ENCODE data around the gene CHCHD6. TPM values are rescaled to one million over a fixed set of nuclear protein-coding genes. Genes with fewer than 3 reads are reported as not detected.

CHCHD6 gene
- total and polyA plus RNA-seq, 4 donors, result 22.5 to 70.2 (median 49.7) TPM

GRCh38 chr3:126960604-126960995 is 256.6 kb downstream of the CHCHD6 start:
- Histone ChIP-seq H3K27ac (ENCODE audit: low read depth, low read length) (no peak overlapping the region), H3K27me3 (ENCODE audit: control insufficient read depth, insufficient read depth, low read length) (no peaks in the 10 kb centered on the region), H3K9me3 (ENCODE audit: control insufficient read depth, insufficient read depth, low read length) (no peaks in the 10 kb centered on the region), H3K36me3 (ENCODE audit: control insufficient read depth, insufficient read depth, low read length) (peaks cover 44% of the 10 kb centered on the region), H3K4me1 (ENCODE audit: control insufficient read depth, insufficient read depth, low read length) (peaks cover 35% of the 10 kb centered on the region), H3K4me3 (ENCODE audit: low read depth, low read length) (no peak overlapping the region)
- WGBS (ENCODE audit: insufficient coverage), result 37% methylated on average over 16 of the region's 17 CpGs
- DNase-seq (ENCODE audit: low read depth in 4 of 6, low spot score in 6 of 6), result peak in 2 of 6 donors; percentile 51 to 75

- peak in 2 of 6 donors; percentile 8 to 18 for DNase-seq (ENCODE audit: low read depth in 4 of 6, low spot score in 6 of 6)
- no peaks in the 10 kb centered on the region for H3K9me3 ChIP-seq (ENCODE audit: control insufficient read depth, insufficient read depth, low read length)
- 88% methylated on average over 8 of the region's 8 CpGs for WGBS (ENCODE audit: insufficient coverage)
- peaks cover 44% of the 10 kb centered on the region for H3K36me3 ChIP-seq (ENCODE audit: control insufficient read depth, insufficient read depth, low read length)
- no peak overlapping the region for H3K27ac ChIP-seq (ENCODE audit: low read depth, low read length)
- H3K27me3 ChIP-seq (ENCODE audit: control insufficient read depth, insufficient read depth, low read length), result no peaks in the 10 kb centered on the region
- H3K4me3 ChIP-seq (ENCODE audit: low read depth, low read length), result no peak overlapping the region
- peaks cover 35% of the 10 kb centered on the region for H3K4me1 ChIP-seq (ENCODE audit: control insufficient read depth, insufficient read depth, low read length)
Observed at GRCh38 chr3:126961191-126961790, 257.3 kb downstream of the CHCHD6 start.

DNA sequence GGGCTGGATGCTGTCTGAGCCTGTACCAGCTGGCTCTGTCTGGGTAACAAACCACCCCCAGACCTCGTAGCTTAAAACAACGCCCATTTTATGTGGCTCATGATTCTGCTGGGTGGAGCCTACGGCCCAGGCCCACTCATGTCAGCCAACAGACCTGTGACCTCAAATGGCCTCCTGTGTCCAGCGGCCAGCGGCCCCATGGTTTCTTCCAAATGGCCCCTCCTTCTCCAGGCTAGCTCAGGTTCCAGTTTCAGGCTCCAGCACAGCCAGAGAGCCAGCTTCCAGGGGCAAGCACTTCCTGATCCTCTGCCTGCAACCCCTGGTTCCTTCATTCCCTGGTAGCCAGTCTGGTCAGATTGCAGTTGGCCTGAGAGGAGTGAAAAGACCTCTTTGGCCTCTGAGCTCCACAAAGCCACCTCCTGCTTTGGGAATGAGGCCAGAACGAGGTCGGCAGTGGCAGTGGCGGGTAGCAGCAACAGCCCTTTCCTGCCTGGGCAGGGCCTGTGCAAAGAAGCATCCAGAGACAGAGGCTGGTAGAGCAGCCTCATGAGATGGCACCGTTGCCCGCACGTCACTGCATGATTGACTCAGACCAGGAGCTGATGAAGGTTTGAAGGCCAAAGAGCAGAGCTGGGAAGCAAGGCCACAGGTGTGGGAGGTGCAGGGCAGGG is 257.9 kb downstream of the CHCHD6 start:
- 88% methylated on average over 11 of the region's 11 CpGs for WGBS (ENCODE audit: insufficient coverage)
- Histone ChIP-seq H3K36me3 (ENCODE audit: control insufficient read depth, insufficient read depth, low read length) (peaks cover 44% of the 10 kb centered on the region), H3K4me1 (ENCODE audit: control insufficient read depth, insufficient read depth, low read length) (peaks cover 35% of the 10 kb centered on the region), H3K27me3 (ENCODE audit: control insufficient read depth, insufficient read depth, low read length) (no peaks in the 10 kb centered on the region), H3K27ac (ENCODE audit: low read depth, low read length) (no peak overlapping the region), H3K4me3 (ENCODE audit: low read depth, low read length) (no peak overlapping the region), H3K9me3 (ENCODE audit: control insufficient read depth, insufficient read depth, low read length) (no peaks in the 10 kb centered on the region)
- no peak for DNase-seq (ENCODE audit: low read depth in 4 of 6, low spot score in 6 of 6)

DNA sequence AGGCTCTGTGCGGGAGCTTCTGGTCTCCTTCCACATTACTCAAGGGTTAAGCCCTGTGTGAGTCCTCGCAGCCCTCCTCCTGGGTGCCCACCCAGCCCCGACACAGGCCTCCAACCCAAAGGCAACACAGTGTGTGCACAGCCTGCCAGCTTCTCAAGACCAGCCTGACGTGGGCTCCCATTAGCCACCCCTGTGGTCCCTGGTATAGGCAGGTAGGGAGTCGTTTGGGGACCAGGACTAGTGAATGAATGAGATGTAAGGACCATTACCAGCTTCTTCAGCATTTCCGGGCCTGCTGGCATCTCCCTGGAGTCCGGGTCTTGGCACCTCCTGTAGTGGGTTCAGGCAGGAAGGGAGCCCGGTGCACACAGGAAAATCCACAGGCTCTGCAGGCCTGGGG is 258.7 kb downstream of the CHCHD6 start:
- DNase-seq (ENCODE audit: low read depth in 4 of 6, low spot score in 6 of 6), result no peak
- no peaks in the 10 kb centered on the region for H3K27me3 ChIP-seq (ENCODE audit: control insufficient read depth, insufficient read depth, low read length)
- no peaks in the 10 kb centered on the region for H3K9me3 ChIP-seq (ENCODE audit: control insufficient read depth, insufficient read depth, low read length)
- H3K27ac ChIP-seq (ENCODE audit: low read depth, low read length), result no peak overlapping the region
- peaks cover 37% of the 10 kb centered on the region for H3K36me3 ChIP-seq (ENCODE audit: control insufficient read depth, insufficient read depth, low read length)
- H3K4me3 ChIP-seq (ENCODE audit: low read depth, low read length), result no peak overlapping the region
- H3K4me1 ChIP-seq (ENCODE audit: control insufficient read depth, insufficient read depth, low read length), result peaks cover 35% of the 10 kb centered on the region
- 95% methylated on average over 6 of the region's 8 CpGs for WGBS (ENCODE audit: insufficient coverage)

GRCh38 chr3:126963261-126964190 is 259.5 kb downstream of the CHCHD6 start:
- Histone ChIP-seq H3K4me1 (ENCODE audit: control insufficient read depth, insufficient read depth, low read length) (peaks cover 36% of the 10 kb centered on the region), H3K36me3 (ENCODE audit: control insufficient read depth, insufficient read depth, low read length) (peaks cover 29% of the 10 kb centered on the region), H3K4me3 (ENCODE audit: low read depth, low read length) (no peak overlapping the region), H3K9me3 (ENCODE audit: control insufficient read depth, insufficient read depth, low read length) (no peaks in the 10 kb centered on the region), H3K27me3 (ENCODE audit: control insufficient read depth, insufficient read depth, low read length) (no peaks in the 10 kb centered on the region), H3K27ac (ENCODE audit: low read depth, low read length) (no peak overlapping the region)
- no peak for DNase-seq (ENCODE audit: low read depth in 4 of 6, low spot score in 6 of 6)
- WGBS (ENCODE audit: insufficient coverage), result 89% methylated on average over 4 of the region's 7 CpGs

DNA sequence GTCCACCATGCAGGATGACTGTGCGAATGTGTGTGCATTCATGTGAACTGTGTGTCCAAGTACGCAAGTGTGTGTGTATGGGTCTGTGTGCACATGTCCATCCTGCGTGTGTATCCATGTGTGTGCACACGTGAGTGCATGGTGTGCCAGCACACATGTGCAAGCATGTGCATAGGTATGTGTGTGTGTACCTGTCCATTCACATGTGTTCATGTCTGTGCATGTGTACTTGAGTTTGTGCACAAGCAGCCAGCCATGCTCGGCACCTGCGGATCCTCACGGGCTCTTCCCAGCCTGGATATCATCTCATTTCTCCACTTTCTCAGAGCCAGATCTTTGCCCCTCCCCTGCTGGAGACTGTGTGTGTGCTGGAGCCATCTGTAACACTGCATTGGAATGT is 260.2 kb downstream of the CHCHD6 start:
- DNase-seq (ENCODE audit: low read depth in 4 of 6, low spot score in 6 of 6), result no peak
- 75% methylated on average over 4 of the region's 7 CpGs for WGBS (ENCODE audit: insufficient coverage)
- H3K36me3 ChIP-seq (ENCODE audit: control insufficient read depth, insufficient read depth, low read length), result peaks cover 26% of the 10 kb centered on the region
- H3K9me3 ChIP-seq (ENCODE audit: control insufficient read depth, insufficient read depth, low read length), result no peaks in the 10 kb centered on the region
- H3K4me1 ChIP-seq (ENCODE audit: control insufficient read depth, insufficient read depth, low read length), result peaks cover 29% of the 10 kb centered on the region
- no peak overlapping the region for H3K27ac ChIP-seq (ENCODE audit: low read depth, low read length)
- H3K27me3 ChIP-seq (ENCODE audit: control insufficient read depth, insufficient read depth, low read length), result no peaks in the 10 kb centered on the region
- H3K4me3 ChIP-seq (ENCODE audit: low read depth, low read length), result no peak overlapping the region

GRCh38 chr3:126964950-126965349 is 260.9 kb downstream of the CHCHD6 start:
- no peak overlapping the region for H3K4me3 ChIP-seq (ENCODE audit: low read depth, low read length)
- no peak overlapping the region for H3K27ac ChIP-seq (ENCODE audit: low read depth, low read length)
- no peak for DNase-seq (ENCODE audit: low read depth in 4 of 6, low spot score in 6 of 6)
- no peaks in the 10 kb centered on the region for H3K27me3 ChIP-seq (ENCODE audit: control insufficient read depth, insufficient read depth, low read length)
- WGBS (ENCODE audit: insufficient coverage), result 87% methylated on average over 8 of the region's 10 CpGs
- H3K4me1 ChIP-seq (ENCODE audit: control insufficient read depth, insufficient read depth, low read length), result peaks cover 22% of the 10 kb centered on the region
- H3K36me3 ChIP-seq (ENCODE audit: control insufficient read depth, insufficient read depth, low read length), result peaks cover 26% of the 10 kb centered on the region
- no peaks in the 10 kb centered on the region for H3K9me3 ChIP-seq (ENCODE audit: control insufficient read depth, insufficient read depth, low read length)

DNA sequence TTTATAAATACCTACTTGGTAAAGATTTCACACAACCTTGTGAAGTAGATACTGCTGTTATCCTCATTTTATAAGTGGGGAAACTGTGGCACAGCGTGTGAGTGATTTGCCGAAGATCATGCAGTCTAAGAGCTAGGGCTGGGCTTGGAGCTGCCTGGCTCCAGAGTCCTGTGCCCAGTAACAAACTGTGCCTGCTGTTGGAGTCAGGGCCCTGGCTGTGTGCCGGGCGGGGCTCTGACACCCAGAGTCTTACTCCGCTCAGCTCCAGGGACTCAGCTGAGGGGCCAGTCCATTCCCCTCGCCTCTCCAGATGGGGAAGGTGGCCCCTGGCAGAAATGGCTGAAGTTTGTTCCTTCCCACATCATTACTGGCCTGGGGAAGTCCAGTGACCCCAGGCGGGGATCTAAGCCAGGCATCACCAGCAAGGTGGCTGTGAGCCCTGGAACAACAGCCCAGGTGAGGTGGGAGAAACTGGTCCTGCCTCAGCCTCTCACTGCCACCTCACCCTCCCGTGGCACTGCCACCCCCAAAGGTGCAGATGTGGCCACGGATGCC is 261.6 kb downstream of the CHCHD6 start:
- Histone ChIP-seq H3K9me3 (ENCODE audit: control insufficient read depth, insufficient read depth, low read length) (no peaks in the 10 kb centered on the region), H3K36me3 (ENCODE audit: control insufficient read depth, insufficient read depth, low read length) (peaks cover 20% of the 10 kb centered on the region), H3K4me3 (ENCODE audit: low read depth, low read length) (no peak overlapping the region), H3K27me3 (ENCODE audit: control insufficient read depth, insufficient read depth, low read length) (no peaks in the 10 kb centered on the region), H3K27ac (ENCODE audit: low read depth, low read length) (no peak overlapping the region), H3K4me1 (ENCODE audit: control insufficient read depth, insufficient read depth, low read length) (peaks cover 16% of the 10 kb centered on the region)
- WGBS (ENCODE audit: insufficient coverage), result 94% methylated on average over 9 of the region's 9 CpGs
- no peak for DNase-seq (ENCODE audit: low read depth in 4 of 6, low spot score in 6 of 6)

DNA sequence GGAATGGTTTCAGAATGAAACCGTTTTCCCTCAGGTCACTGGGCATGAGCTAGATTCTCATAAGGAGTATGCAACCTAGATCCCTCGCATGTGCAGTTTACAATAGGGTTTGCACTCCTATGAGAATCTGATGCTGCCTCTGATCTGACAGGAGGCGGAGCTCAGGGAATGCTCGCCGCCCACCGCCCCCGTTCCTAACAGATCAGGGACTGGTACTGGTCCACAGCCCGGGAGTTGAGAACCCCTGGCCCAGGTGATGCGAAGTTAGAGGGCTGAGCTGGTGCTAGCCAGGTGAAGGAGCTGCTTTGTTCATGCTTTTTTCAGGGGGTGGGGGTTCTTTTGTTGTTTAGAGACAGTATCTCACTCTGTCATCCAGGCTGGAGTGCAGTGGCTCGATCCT is 263.3 kb downstream of the CHCHD6 start:
- Histone ChIP-seq H3K9me3 (ENCODE audit: control insufficient read depth, insufficient read depth, low read length) (no peaks in the 10 kb centered on the region), H3K27me3 (ENCODE audit: control insufficient read depth, insufficient read depth, low read length) (no peaks in the 10 kb centered on the region), H3K4me1 (ENCODE audit: control insufficient read depth, insufficient read depth, low read length) (peaks cover 10% of the 10 kb centered on the region), H3K36me3 (ENCODE audit: control insufficient read depth, insufficient read depth, low read length) (peaks cover 5% of the 10 kb centered on the region), H3K4me3 (ENCODE audit: low read depth, low read length) (no peak overlapping the region), H3K27ac (ENCODE audit: low read depth, low read length) (no peak overlapping the region)
- 91% methylated on average over 9 of the region's 10 CpGs for WGBS (ENCODE audit: insufficient coverage)
- DNase-seq (ENCODE audit: low read depth in 4 of 6, low spot score in 6 of 6), result no peak
